Measurements from ENCODE around the gene NKX1-1.
"Not testable (repeated sequence)": the region's sequence is repeated elsewhere in the genome, so short reads cannot be mapped to it uniquely, and the experiment has no call there.

Gene NKX1-1

GRCh38 chr4:1383728-1384591 is 22.3 kb downstream of the NKX1-1 start:
- DNase-seq, result no peak

GRCh38 chr4:1382776-1383727 is 23.2 kb downstream of the NKX1-1 start:
- DNase-seq, result no peak

GRCh38 chr4:1381944-1382541 is 24.2 kb downstream of the NKX1-1 start:
- DNase-seq, result no peak

GRCh38 chr4:1381181-1381621 is 25.0 kb downstream of the NKX1-1 start:
- DNase-seq, result no peak

- DNase-seq, result no peak
These were observed 25.7 kb downstream of the NKX1-1 start for GRCh38 chr4:1380368-1381151.

- DNase-seq, result no peak
These were observed 26.4 kb downstream of the NKX1-1 start for GRCh38 chr4:1379801-1380331.

- no peak for DNase-seq
These were observed 26.9 kb downstream of the NKX1-1 start for GRCh38 chr4:1379351-1379781.

- no peak for DNase-seq
These were observed 27.5 kb downstream of the NKX1-1 start for GRCh38 chr4:1378559-1379231.

GRCh38 chr4:1377606-1378261 is 28.5 kb downstream of the NKX1-1 start:
- DNase-seq, result no peak

- no peak for DNase-seq
These were observed 29.2 kb downstream of the NKX1-1 start for GRCh38 chr4:1376841-1377605.

GRCh38 chr4:1376391-1376840 is 29.8 kb downstream of the NKX1-1 start:
- DNase-seq, result no peak

GRCh38 chr4:1375761-1376322 is 30.4 kb downstream of the NKX1-1 start:
- no peak for DNase-seq

- DNase-seq, result no peak
These were observed 31.1 kb downstream of the NKX1-1 start for GRCh38 chr4:1375051-1375721.

- no peak for DNase-seq
These were observed 31.6 kb downstream of the NKX1-1 start for GRCh38 chr4:1374706-1375045.

GRCh38 chr4:1373892-1374705 is 32.1 kb downstream of the NKX1-1 start:
- DNase-seq, result no peak

GRCh38 chr4:1372576-1372975 is 33.7 kb downstream of the NKX1-1 start:
- not testable (repeated sequence) for DNase-seq

- no peak for DNase-seq
These were observed 34.8 kb downstream of the NKX1-1 start for GRCh38 chr4:1371176-1372165.

Data from NCI-H1417 (cell line).